IMR-90 (cell line): Measurements from ENCODE around the gene UBA1. TPM values are rescaled to one million over a fixed set of nuclear protein-coding genes. Genes with fewer than 3 reads are reported as not detected.

ENCODE experiments used
- ATAC-seq: fragments of 200-7000 bp; cut with Tn5 transposase; 2 replicates; pipeline ENCODE4 v1.9.1; 2020; ENCODE audit warnings: low read depth, mild to moderate bottlenecking, moderate library complexity
- BruUV-seq: library from RNA; stranded (reverse); fragments of 400-500 nt; replicated peaks from 2 replicates; lab custom pipeline; 2021; lab: Mats Ljungman, UMichigan
- CTCF ChIA-PET: fragments of 300-600 bp; formaldehyde crosslinking; extraction: SDS; loops from one replicate; lab custom pipeline; 2021; ENCODE audit warnings: antibody characterized with exemption; lab: Yijun Ruan, JAX
- POLR2A ChIA-PET: fragments of 300-600 bp; sonication (Branson Sonifier 250); formaldehyde crosslinking; loops from one replicate; lab custom pipeline; 2022; ENCODE audit warnings: antibody characterized with exemption; ENCODE audit not compliant: unreplicated experiment; lab: Charles Lee
- DNase-seq: peaks from one replicate; pipeline ENCODE4 v3.0.0; 2013
- H2AFZ ChIP-seq: replicated peaks from 2 replicates; pipeline ENCODE3; 2013; ENCODE audit warnings: low read length, mild to moderate bottlenecking; ENCODE audit not compliant: poor library complexity
- H2AK5ac ChIP-seq: 2 replicates; pipeline ENCODE4 v1.6.1; 2013; ENCODE audit warnings: low read depth, low read length, inconsistent platforms
- H2AK9ac ChIP-seq: replicated peaks from 2 replicates; pipeline ENCODE3; 2013; ENCODE audit warnings: mild to moderate bottlenecking, low read depth, low read length, moderate library complexity; ENCODE audit not compliant: poor library complexity
- H2BK120ac ChIP-seq: 2 replicates; pipeline ENCODE4 v1.6.1; 2013; ENCODE audit warnings: low read depth, low read length, inconsistent platforms
- H2BK15ac ChIP-seq: 3 replicates; pipeline ENCODE4 v1.6.1; 2013; ENCODE audit warnings: low read depth, low read length, inconsistent platforms
- H2BK20ac ChIP-seq: 2 replicates; pipeline ENCODE4 v1.6.1; 2013; ENCODE audit warnings: low read depth, mild to moderate bottlenecking, inconsistent platforms, low read length, moderate library complexity
- H2BK5ac ChIP-seq: 2 replicates; pipeline ENCODE4 v1.6.1; 2013; ENCODE audit warnings: mild to moderate bottlenecking, low read depth, low read length, inconsistent platforms; ENCODE audit not compliant: poor library complexity, severe bottlenecking
- H3K14ac ChIP-seq: replicated peaks from 2 replicates; pipeline ENCODE4 v1.6.1; 2013; ENCODE audit warnings: low read depth, low read length, inconsistent platforms
- H3K18ac ChIP-seq: 2 replicates; pipeline ENCODE4 v1.6.1; 2013; ENCODE audit warnings: low read depth, low read length, control low read depth
- H3K23ac ChIP-seq: 2 replicates; pipeline ENCODE4 v1.6.1; 2013; ENCODE audit warnings: low read depth, low read length, inconsistent platforms
- H3K27ac ChIP-seq: 2 replicates; pipeline ENCODE4 v1.5.1; 2013; ENCODE audit warnings: mild to moderate bottlenecking, control low read depth, low read length; ENCODE audit not compliant: insufficient read depth
- H3K27me3 ChIP-seq: 2 replicates; pipeline ENCODE4 v1.6.1; 2013; ENCODE audit warnings: low read length; ENCODE audit not compliant: control insufficient read depth, insufficient read depth
- H3K36me3 ChIP-seq: 2 replicates; pipeline ENCODE4 v1.6.1; 2013; ENCODE audit warnings: low read length, mixed read lengths; ENCODE audit not compliant: control insufficient read depth, insufficient read depth
- H3K4ac ChIP-seq: 2 replicates; pipeline ENCODE4 v1.6.1; 2013; ENCODE audit warnings: low read depth, low read length, inconsistent platforms
- H3K4me1 ChIP-seq: 2 replicates; pipeline ENCODE4 v1.6.1; 2013; ENCODE audit warnings: low read length, mixed read lengths; ENCODE audit not compliant: control insufficient read depth, insufficient read depth
- H3K4me2 ChIP-seq: 2 replicates; pipeline ENCODE4 v1.6.1; 2013; ENCODE audit warnings: low read depth, mild to moderate bottlenecking, control low read depth, low read length, moderate library complexity
- H3K4me3 ChIP-seq: 2 replicates; pipeline ENCODE4 v1.5.1; 2013; ENCODE audit warnings: low read depth, mild to moderate bottlenecking, control low read depth, low read length, moderate library complexity; ENCODE audit not compliant: insufficient read depth
- H3K56ac ChIP-seq: 2 replicates; pipeline ENCODE4 v1.6.1; 2013; ENCODE audit warnings: low read length, inconsistent platforms; ENCODE audit not compliant: insufficient read depth; ENCODE audit errors: extremely low read depth
- H3K79me1 ChIP-seq, 2 experiments: 2 replicates each; pipeline ENCODE4 v1.6.1; 2013; ENCODE audit warnings: low read length in 2 of 2, inconsistent platforms in 1 of 2, low read depth in 1 of 2
- H3K9ac ChIP-seq: 2 replicates; pipeline ENCODE4 v1.6.1; 2013; ENCODE audit warnings: low read depth, low read length, control low read depth
- H3K9me1 ChIP-seq: 2 replicates; pipeline ENCODE4 v1.6.1; 2013; ENCODE audit warnings: low read length, inconsistent platforms; ENCODE audit not compliant: insufficient read depth
- H3K9me3 ChIP-seq: 2 replicates; pipeline ENCODE4 v1.6.1; 2013; ENCODE audit warnings: low read length; ENCODE audit not compliant: control insufficient read depth, insufficient read depth
- H4K20me1 ChIP-seq: 2 replicates; pipeline ENCODE4 v1.6.1; 2013; ENCODE audit warnings: low read length, inconsistent platforms; ENCODE audit not compliant: insufficient read depth
- H4K5ac ChIP-seq: 2 replicates; pipeline ENCODE4 v1.6.1; 2013; ENCODE audit warnings: mild to moderate bottlenecking, low read depth, low read length, control low read depth
- H4K8ac ChIP-seq, 2 experiments: 2 replicates each; pipeline ENCODE4 v1.6.1; 2013; ENCODE audit warnings: low read depth in 2 of 2, low read length in 2 of 2, control low read depth in 1 of 2, inconsistent platforms in 1 of 2
- H4K91ac ChIP-seq: 2 replicates; pipeline ENCODE4 v1.6.1; 2013; ENCODE audit warnings: low read depth, low read length, inconsistent platforms; ENCODE audit not compliant: insufficient read depth
- BHLHE40 ChIP-seq: fragments of 150-350 bp; IDR thresholded peaks from 2 replicates; pipeline ENCODE4 v1.6.1; 2016; ENCODE audit warnings: mild to moderate bottlenecking, low read depth, low read length
- CHD1 ChIP-seq: IDR thresholded peaks from 2 replicates; pipeline ENCODE4 v1.6.1; 2012; ENCODE audit warnings: low read depth, low read length, improper control_type of control experiment
- MAZ ChIP-seq: IDR thresholded peaks from 2 replicates; pipeline ENCODE4 v1.6.1; 2012; ENCODE audit warnings: low read depth, mild to moderate bottlenecking, low read length, improper control_type of control experiment, moderate library complexity, borderline replicate concordance
- POLR2A ChIP-seq: IDR thresholded peaks from 2 replicates; pipeline ENCODE4 v1.6.1; 2012; ENCODE audit warnings: mild to moderate bottlenecking, low read depth, low read length
- RAD21 ChIP-seq: IDR thresholded peaks from 2 replicates; pipeline ENCODE4 v1.6.1; 2012; ENCODE audit warnings: low read length, improper control_type of control experiment
- RCOR1 ChIP-seq: IDR thresholded peaks from 2 replicates; pipeline ENCODE4 v1.6.1; 2012; ENCODE audit warnings: mild to moderate bottlenecking, low read length, improper control_type of control experiment; ENCODE audit not compliant: insufficient replicate concordance
- RFX5 ChIP-seq: IDR thresholded peaks from 2 replicates; pipeline ENCODE4 v1.8.0; 2012; ENCODE audit warnings: low read depth, mild to moderate bottlenecking, low read length, moderate library complexity
- SMC3 ChIP-seq: fragments of 150-350 bp; IDR thresholded peaks from 2 replicates; pipeline ENCODE4 v1.6.1; 2016; ENCODE audit warnings: low read depth, mild to moderate bottlenecking, antibody characterized with exemption, low read length, moderate library complexity
- USF2 ChIP-seq: fragments of 150-350 bp; IDR thresholded peaks from 2 replicates; pipeline ENCODE4 v1.6.1; 2017; ENCODE audit warnings: mild to moderate bottlenecking, antibody characterized with exemption, low read length, low read depth
- WGBS, 2 experiments: methylation state at CpG; one replicate each; pipeline versions ENCODE4 v1.1.5 to v1.1.7; 2013; ENCODE audit warnings: missing lambda C conversion rate in 2 of 2; ENCODE audit not compliant: insufficient read length in 1 of 2; ENCODE audit errors: extremely low coverage in 2 of 2; 5-methylcytosine and 5-hydroxymethylcytosine counted together
- dilution Hi-C: fragments of 300-500 bp; cut with HindIII; formaldehyde crosslinking; loops from one replicate; pipeline ENCODE4 v1.14.3; 2018; ENCODE audit warnings: low sequenced_read_pairs; ENCODE audit not compliant: unreplicated experiment
- in situ Hi-C: fragments of 300-500 bp; cut with MboI; formaldehyde crosslinking; loops from 3 replicates; pipeline ENCODE4 v1.14.3; 2019; ENCODE audit warnings: low sequenced_read_pairs, inconsistent platforms, mixed read lengths
- intact Hi-C: fragments of 100-400 bp; cut with micrococcal nuclease; formaldehyde crosslinking; loops from 2 replicates; pipeline ENCODE4 v1.10.0; 2022
- polyA plus RNA-seq, 3 experiments: library from polyadenylated mRNA; depleted of rRNA; stranded (reverse); fragments of >200 nt; gene quantifications; 2 replicates each; pipeline ENCODE4 v1.2.3, GENCODE V29; 2012; ENCODE audit warnings: low replicate concordance in 1 of 3
- total RNA-seq: library from RNA; depleted of rRNA; stranded (reverse); fragments of >200 nt; gene quantifications from 2 replicates; pipeline ENCODE4 v1.2.3, GENCODE V29; 2012

The UBA1 gene
- total and polyA plus RNA-seq, 2 of the 4 experiments (the other 2 are of a cell fraction): 299 to 343 TPM

- no peak overlapping the region for H3K4me2 ChIP-seq
- peaks cover 0 to 2% of the 10 kb centered on the region in 2 experiments; a peak in 1 of 4 replicates for H3K79me1 ChIP-seq
- H3K9me1 ChIP-seq: no peaks in the 10 kb centered on the region
- in situ Hi-C loops: no loop called here
- dilution Hi-C loops: no loop called here
- peaks cover 17% of the 10 kb centered on the region for H3K27me3 ChIP-seq
- TF ChIP-seq RFX5 (no peak), SMC3 (no peak), RCOR1 (no peak), RAD21 (no peak), CHD1 (no peak), BHLHE40 (no peak), USF2 (no peak), POLR2A (no peak), MAZ (no peak)
- H2AK5ac ChIP-seq: no peak overlapping the region
- H3K9ac ChIP-seq: no peak overlapping the region
- H3K9me3 ChIP-seq: no peaks in the 10 kb centered on the region; the same call in 1 of the 2 replicates
- no peak overlapping the region for H2BK20ac ChIP-seq
- BruUV-seq: TSS peak; percentile 88
- peaks cover 27% of the 10 kb centered on the region for H3K36me3 ChIP-seq
- no peak overlapping the region for H3K4ac ChIP-seq
- no peak overlapping the region for H3K23ac ChIP-seq
- no peaks in the 10 kb centered on the region for H3K4me1 ChIP-seq
- no peak overlapping the region for H3K4me3 ChIP-seq
- H3K27ac ChIP-seq: no peak overlapping the region
- DNase-seq (peak; percentile 76), ATAC-seq (peak; percentile 51; the same call in 1 of the 2 replicates)
- ChIA-PET CTCF (interaction anchor here (0.6 kb wide), 1 partner anchor 114 kb away, joined by 3 read pairs; no protein-coding TSS in a partner anchor), POLR2A (no interaction called here)
- peak overlapping the region; percentile 28 for H2AK9ac ChIP-seq
- H4K91ac ChIP-seq: no peak overlapping the region
- 73% methylated on average over 2 of the region's 23 CpGs; no CpG with 5 or more reads in 1 of the 2 experiments for WGBS, 2 experiments
- no peak overlapping the region for H2BK15ac ChIP-seq
- no peak overlapping the region for H4K8ac ChIP-seq
- H2BK120ac ChIP-seq: no peak overlapping the region
- intact Hi-C loops: no loop called here
- H3K56ac ChIP-seq: no peak overlapping the region
- H2AFZ ChIP-seq: no peak overlapping the region
- H4K20me1 ChIP-seq: no peaks in the 10 kb centered on the region; the same call in none of the 2 replicates
- no peak overlapping the region for H2BK5ac ChIP-seq
- no peak overlapping the region for H3K14ac ChIP-seq
- no peak overlapping the region for H3K18ac ChIP-seq
- no peak overlapping the region for H4K5ac ChIP-seq
These were observed 53.8 kb downstream of the UBA1 start for GRCh38 chrX:47247206-47247998.
